Parathyroid adenoma (tissue), 2 donors: ENCODE data around the gene FAM25A.
"Not testable (repeated sequence)": the region's sequence is repeated elsewhere in the genome, so short reads cannot be mapped to it uniquely, and the experiment has no call there.

Experiments used
- H2AFZ ChIP-seq: fragments of 300-600 bp; sonication (generic); one replicate; pipeline ENCODE4 v1.7.0; 2017; ENCODE audit warnings: antibody characterized with exemption, mild to moderate bottlenecking
- H3K27ac ChIP-seq: fragments of 300-600 bp; sonication (generic); one replicate; pipeline ENCODE4 v1.7.0; 2017
- H3K27me3 ChIP-seq: fragments of 300-600 bp; sonication (generic); one replicate; pipeline ENCODE4 v1.7.0; 2017; ENCODE audit warnings: low read length; ENCODE audit not compliant: control insufficient read depth, insufficient read depth
- H3K36me3 ChIP-seq: fragments of 300-600 bp; sonication (generic); one replicate; pipeline ENCODE4 v1.7.0; 2017; ENCODE audit warnings: low read length; ENCODE audit not compliant: control insufficient read depth, insufficient read depth
- H3K4me1 ChIP-seq: fragments of 300-600 bp; sonication (generic); one replicate; pipeline ENCODE4 v1.7.0; 2017; ENCODE audit warnings: control low read depth
- H3K4me2 ChIP-seq: fragments of 300-600 bp; sonication (generic); one replicate; pipeline ENCODE4 v1.7.0; 2017; ENCODE audit warnings: low read length
- H3K4me3 ChIP-seq: fragments of 300-600 bp; sonication (generic); one replicate; pipeline ENCODE4 v1.7.0; 2017; ENCODE audit warnings: low read depth, low read length
- H3K79me2 ChIP-seq: fragments of 300-600 bp; sonication (generic); one replicate; pipeline ENCODE4 v1.7.0; 2017; ENCODE audit warnings: control low read depth
- H3K9ac ChIP-seq: fragments of 300-600 bp; sonication (generic); one replicate; pipeline ENCODE4 v1.7.0; 2017; ENCODE audit warnings: mild to moderate bottlenecking
- H3K9me3 ChIP-seq: fragments of 300-600 bp; sonication (generic); one replicate; pipeline ENCODE4 v1.7.0; 2017; ENCODE audit warnings: low read length; ENCODE audit not compliant: control insufficient read depth
- CTCF ChIP-seq: fragments of 300-600 bp; sonication (generic); IDR thresholded peaks from one replicate; pipeline ENCODE4 v1.7.0; 2017; ENCODE audit warnings: antibody characterized with exemption, mild to moderate bottlenecking
- donor health status: primary hyperparathyroidism.

FAM25A gene

GRCh38 chr10:87020056-87020455 is at the start of gene FAM25A:
FAM25A (plus strand) TSS chr10:87020294; CDS start chr10:87020325, 31 bp downstream.
- H3K4me1 ChIP-seq, H3K4me2 ChIP-seq, H3K9me3 ChIP-seq, H3K27me3 ChIP-seq, H3K4me3 ChIP-seq, H3K9ac ChIP-seq, H3K79me2 ChIP-seq, H3K27ac ChIP-seq, H2AFZ ChIP-seq, H3K36me3 ChIP-seq: not testable (repeated sequence)

DNA sequence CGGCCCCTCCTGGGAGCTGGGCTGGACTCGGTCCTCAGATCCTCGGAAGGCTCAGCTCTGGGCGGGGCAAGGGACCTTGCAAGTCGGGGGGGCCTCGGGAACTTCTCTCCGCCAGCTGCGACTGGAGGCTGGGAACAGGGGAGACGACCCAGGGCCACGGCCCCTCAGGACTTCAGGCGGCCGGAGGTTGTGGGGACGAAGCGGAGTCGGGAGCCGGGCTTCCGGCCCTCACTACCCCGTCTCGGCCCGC is 49.2 kb upstream of the FAM25A start:
- Histone ChIP-seq H3K4me3 (peak overlapping the region; percentile 44), H3K27ac (peak overlapping the region; percentile 71), H3K36me3 (no peaks in the 10 kb centered on the region), H2AFZ (peak overlapping the region; percentile 78), H3K9ac (peak overlapping the region; percentile 30), H3K79me2 (no peaks in the 10 kb centered on the region), H3K27me3 (no peaks in the 10 kb centered on the region), H3K4me2 (peak overlapping the region; percentile 84), H3K9me3 (no peaks in the 10 kb centered on the region), H3K4me1 (peaks cover 4% of the 10 kb centered on the region)
- TF ChIP-seq CTCF = no peak

GRCh38 chr10:86971232-86971991 is 48.7 kb upstream of the FAM25A start:
- peak overlapping the region; percentile 78 for H2AFZ ChIP-seq
- no peaks in the 10 kb centered on the region for H3K27me3 ChIP-seq
- peaks cover 4% of the 10 kb centered on the region for H3K4me1 ChIP-seq
- TF ChIP-seq CTCF = no peak
- H3K79me2 ChIP-seq = no peaks in the 10 kb centered on the region
- H3K36me3 ChIP-seq = no peaks in the 10 kb centered on the region
- peak overlapping the region; percentile 84 for H3K4me2 ChIP-seq
- H3K9me3 ChIP-seq = no peaks in the 10 kb centered on the region
- H3K27ac ChIP-seq = peak overlapping the region; percentile 71
- peak overlapping the region; percentile 58 for H3K9ac ChIP-seq
- H3K4me3 ChIP-seq = peak overlapping the region; percentile 44

DNA sequence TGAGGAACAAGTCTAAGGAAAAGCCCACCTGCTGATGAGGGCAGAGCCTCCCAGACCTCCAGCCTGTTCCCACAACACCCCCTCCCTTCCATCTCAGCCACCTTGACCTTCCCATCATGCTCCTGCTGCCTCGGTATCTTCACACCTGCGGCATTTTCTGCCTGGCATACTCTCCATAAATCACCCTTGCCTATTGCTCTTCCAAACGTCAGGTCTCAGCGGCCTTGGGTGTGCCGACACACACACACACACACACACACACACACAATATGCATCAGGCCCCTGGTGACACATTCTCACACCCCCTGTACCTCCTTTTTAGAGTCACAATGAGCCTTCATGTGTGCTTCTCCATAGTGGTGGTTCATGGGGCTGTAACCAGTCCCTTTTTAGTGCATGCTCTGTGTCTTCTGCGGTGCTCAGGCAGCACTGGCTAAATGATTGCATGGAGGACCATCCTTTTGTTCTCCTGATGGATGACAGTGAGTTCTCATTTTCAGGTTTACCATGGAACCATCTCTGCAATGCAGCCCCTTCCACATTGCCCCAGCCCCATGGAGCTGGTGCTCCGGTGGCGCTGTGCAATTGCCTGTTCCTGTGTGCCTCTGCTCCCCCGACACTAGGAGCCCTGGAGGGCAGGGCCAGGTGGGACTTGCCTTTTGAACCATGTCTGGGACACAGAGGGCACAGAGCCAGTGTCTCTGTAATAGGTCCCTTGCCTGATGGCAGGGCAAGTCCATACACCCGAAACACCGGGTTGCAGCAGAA is 47.3 kb upstream of the FAM25A start:
- no peaks in the 10 kb centered on the region for H3K27me3 ChIP-seq
- no peaks in the 10 kb centered on the region for H3K9me3 ChIP-seq
- H2AFZ ChIP-seq = no peak overlapping the region
- no peak overlapping the region for H3K27ac ChIP-seq
- no peaks in the 10 kb centered on the region for H3K36me3 ChIP-seq
- H3K9ac ChIP-seq = no peak overlapping the region
- TF ChIP-seq CTCF = no peak
- H3K4me2 ChIP-seq = no peak overlapping the region
- peaks cover 4% of the 10 kb centered on the region for H3K4me1 ChIP-seq
- no peak overlapping the region for H3K4me3 ChIP-seq
- no peaks in the 10 kb centered on the region for H3K79me2 ChIP-seq

- no peaks in the 10 kb centered on the region for H3K9me3 ChIP-seq
- no peaks in the 10 kb centered on the region for H3K36me3 ChIP-seq
- TF ChIP-seq CTCF = no peak
- H3K4me2 ChIP-seq = no peak overlapping the region
- H3K4me1 ChIP-seq = peaks cover 4% of the 10 kb centered on the region
- H3K79me2 ChIP-seq = no peaks in the 10 kb centered on the region
- no peak overlapping the region for H2AFZ ChIP-seq
- no peak overlapping the region for H3K4me3 ChIP-seq
- no peak overlapping the region for H3K9ac ChIP-seq
- no peak overlapping the region for H3K27ac ChIP-seq
- H3K27me3 ChIP-seq = no peaks in the 10 kb centered on the region
Observed at GRCh38 chr10:86974484-86974883, 45.6 kb upstream of the FAM25A start.
